Mesodermal cell (in vitro differentiated cells): ENCODE results near the gene PRR5L. TPM values are rescaled to one million over a fixed set of nuclear protein-coding genes. Genes with fewer than 3 reads are reported as not detected.

Experiments used
- H3K27ac ChIP-seq: 2 replicates; pipeline ENCODE4 v1.7.0; 2013; ENCODE audit warnings: mild to moderate bottlenecking, low read depth, low read length, moderate library complexity; ENCODE audit not compliant: severe bottlenecking
- H3K36me3 ChIP-seq: 2 replicates; pipeline ENCODE4 v1.7.1; 2013; ENCODE audit warnings: mild to moderate bottlenecking, low read length, moderate library complexity; ENCODE audit not compliant: control insufficient read depth, insufficient read depth
- H3K4me1 ChIP-seq: one replicate; pipeline ENCODE4 v1.7.1; 2013; ENCODE audit warnings: mild to moderate bottlenecking, low read length; ENCODE audit not compliant: insufficient read depth, control insufficient read depth, poor library complexity, severe bottlenecking
- H3K4me3 ChIP-seq: 2 replicates; pipeline ENCODE4 v1.7.0; 2013; ENCODE audit warnings: low read length, control low read depth, mild to moderate bottlenecking; ENCODE audit not compliant: insufficient read depth, poor library complexity, severe bottlenecking; ENCODE audit errors: extremely low read depth
- H3K9me3 ChIP-seq: 2 replicates; pipeline ENCODE4 v1.7.1; 2013; ENCODE audit warnings: mild to moderate bottlenecking, low read length, moderate library complexity; ENCODE audit not compliant: control insufficient read depth
- WGBS, 2 experiments: methylation state at CpG; one replicate each; pipeline ENCODE4 v1.1.5; 2013; ENCODE audit warnings: missing lambda C conversion rate in 2 of 2; ENCODE audit not compliant: insufficient coverage in 2 of 2; 5-methylcytosine and 5-hydroxymethylcytosine counted together
- polyA plus RNA-seq, 2 experiments: library from polyadenylated mRNA; stranded (reverse); fragments of 50-300 nt; gene quantifications; one replicate each; pipeline ENCODE4 v1.2.3, GENCODE V29; 2013

Gene PRR5L
- 14.6 TPM for polyA plus RNA-seq (2013, experiment 1 of 2)
- 15.0 TPM for polyA plus RNA-seq (2013, experiment 2 of 2)

- no peak within 1 kb of the TSS for H3K27ac ChIP-seq
- H3K9me3 ChIP-seq = no peaks in the 10 kb centered on the region
- WGBS, 2 experiments = 62 to 73% methylated on average over 2 to 3 of the region's 3 CpGs
- H3K4me3 ChIP-seq = no peak within 1 kb of the TSS
- H3K4me1 ChIP-seq = no peaks in the 10 kb centered on the region
- H3K36me3 ChIP-seq = no peaks in the 10 kb centered on the region
Measured at GRCh38 chr11:36295926-36296325, at the start of gene PRR5L. Gene PRR5L, plus strand, starts transcription at chr11:36296288. Its CDS starts 104,834 bp downstream, at chr11:36401122.

- WGBS, 2 experiments = 100% methylated on average over 1 to 2 of the region's 3 CpGs
- Histone ChIP-seq H3K9me3 (peaks cover 9% of the 10 kb centered on the region), H3K4me3 (no peak overlapping the region), H3K4me1 (peaks cover 8% of the 10 kb centered on the region), H3K36me3 (no peaks in the 10 kb centered on the region), H3K27ac (no peak overlapping the region)
Measured at GRCh38 chr11:36247493-36247892, 48.6 kb upstream of the PRR5L start.

- Histone ChIP-seq H3K27ac (no peak overlapping the region), H3K4me1 (peaks cover 8% of the 10 kb centered on the region), H3K36me3 (no peaks in the 10 kb centered on the region), H3K9me3 (peaks cover 9% of the 10 kb centered on the region), H3K4me3 (no peak overlapping the region)
- WGBS, 2 experiments = 81 to 100% methylated on average over 1 to 2 of the region's 4 CpGs
Measured at GRCh38 chr11:36248436-36248835, 47.7 kb upstream of the PRR5L start.

GRCh38 chr11:36249246-36249645, 46.8 kb upstream of the PRR5L start:
- WGBS, 2 experiments = no CpG with 5 or more reads among the region's 2 CpGs
- Histone ChIP-seq H3K4me1 (peaks cover 8% of the 10 kb centered on the region), H3K36me3 (no peaks in the 10 kb centered on the region), H3K4me3 (no peak overlapping the region), H3K9me3 (peaks cover 9% of the 10 kb centered on the region), H3K27ac (peak overlapping the region; percentile 1)

GRCh38 chr11:36251823-36252222, 44.3 kb upstream of the PRR5L start:
- no peaks in the 10 kb centered on the region for H3K36me3 ChIP-seq
- H3K4me1 ChIP-seq = peaks cover 8% of the 10 kb centered on the region
- H3K27ac ChIP-seq = no peak overlapping the region
- peaks cover 9% of the 10 kb centered on the region for H3K9me3 ChIP-seq
- H3K4me3 ChIP-seq = no peak overlapping the region
- WGBS, 2 experiments = 55% methylated on average over 2 of the region's 2 CpGs; no CpG with 5 or more reads in 1 of the 2 experiments

- Histone ChIP-seq H3K36me3 (no peaks in the 10 kb centered on the region), H3K9me3 (peaks cover 9% of the 10 kb centered on the region), H3K4me3 (no peak overlapping the region), H3K27ac (no peak overlapping the region), H3K4me1 (peaks cover 8% of the 10 kb centered on the region)
- 63 to 68% methylated on average over 4 to 5 of the region's 5 CpGs for WGBS, 2 experiments
Measured at GRCh38 chr11:36253238-36253637, 42.9 kb upstream of the PRR5L start.

GRCh38 chr11:36254713-36255112, 41.4 kb upstream of the PRR5L start:
- Histone ChIP-seq H3K36me3 (no peaks in the 10 kb centered on the region), H3K4me3 (no peak overlapping the region), H3K9me3 (peaks cover 9% of the 10 kb centered on the region), H3K4me1 (peaks cover 6% of the 10 kb centered on the region), H3K27ac (no peak overlapping the region)
- 83 to 100% methylated on average over 1 of the region's 1 CpG for WGBS, 2 experiments

- Histone ChIP-seq H3K9me3 (no peaks in the 10 kb centered on the region), H3K27ac (no peak overlapping the region), H3K4me3 (no peak overlapping the region), H3K4me1 (peaks cover 11% of the 10 kb centered on the region), H3K36me3 (no peaks in the 10 kb centered on the region)
- 74 to 95% methylated on average over 4 to 5 of the region's 5 CpGs for WGBS, 2 experiments
Measured at GRCh38 chr11:36257351-36257750, 38.7 kb upstream of the PRR5L start.

GRCh38 chr11:36258730-36259360, 37.2 kb upstream of the PRR5L start:
- Histone ChIP-seq H3K4me1 (peaks cover 11% of the 10 kb centered on the region), H3K36me3 (no peaks in the 10 kb centered on the region), H3K9me3 (no peaks in the 10 kb centered on the region), H3K4me3 (no peak overlapping the region), H3K27ac (no peak overlapping the region)
- 43 to 44% methylated on average over 11 of the region's 12 CpGs for WGBS, 2 experiments

DNA sequence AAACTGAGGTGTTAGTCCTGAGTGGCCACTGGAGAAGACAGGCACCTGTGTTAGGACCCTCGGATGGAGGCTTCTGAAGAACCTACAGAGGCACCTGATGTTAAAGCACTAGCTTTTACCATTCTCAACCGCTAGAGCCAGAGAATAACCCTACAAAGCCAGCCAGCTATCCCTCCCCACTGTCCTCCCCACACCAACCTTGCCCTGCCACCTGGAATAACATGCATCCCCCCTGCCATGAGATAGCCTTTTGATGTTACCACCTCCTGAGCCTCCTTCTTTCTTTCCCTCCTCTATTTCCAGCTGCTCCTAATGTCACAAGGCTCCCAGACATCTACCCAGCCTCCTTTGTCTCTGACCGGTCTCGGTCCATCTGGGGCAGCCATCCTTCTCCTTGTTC, 35.0 kb upstream of the PRR5L start:
- H3K27ac ChIP-seq = no peak overlapping the region
- H3K36me3 ChIP-seq = no peaks in the 10 kb centered on the region
- peaks cover 11% of the 10 kb centered on the region for H3K4me1 ChIP-seq
- 86 to 89% methylated on average over 4 of the region's 4 CpGs for WGBS, 2 experiments
- H3K4me3 ChIP-seq = no peak overlapping the region
- H3K9me3 ChIP-seq = no peaks in the 10 kb centered on the region
